NB4 (cell line): ENCODE results near the gene VEPH1.

Source experiments
- CTCF ChIP-seq: IDR thresholded peaks from one replicate; pipeline ENCODE4 v1.5.1; 2012; ENCODE audit warnings: low read depth, low read length
- MAX ChIP-seq: IDR thresholded peaks from 2 replicates; pipeline ENCODE4 v1.6.1; 2011; ENCODE audit warnings: low read depth, low read length
- POLR2A ChIP-seq: IDR thresholded peaks from 2 replicates; pipeline ENCODE4 v1.6.1; 2011; ENCODE audit warnings: mild to moderate bottlenecking; ENCODE audit not compliant: insufficient read length; ENCODE audit errors: extremely low read depth

DNA sequence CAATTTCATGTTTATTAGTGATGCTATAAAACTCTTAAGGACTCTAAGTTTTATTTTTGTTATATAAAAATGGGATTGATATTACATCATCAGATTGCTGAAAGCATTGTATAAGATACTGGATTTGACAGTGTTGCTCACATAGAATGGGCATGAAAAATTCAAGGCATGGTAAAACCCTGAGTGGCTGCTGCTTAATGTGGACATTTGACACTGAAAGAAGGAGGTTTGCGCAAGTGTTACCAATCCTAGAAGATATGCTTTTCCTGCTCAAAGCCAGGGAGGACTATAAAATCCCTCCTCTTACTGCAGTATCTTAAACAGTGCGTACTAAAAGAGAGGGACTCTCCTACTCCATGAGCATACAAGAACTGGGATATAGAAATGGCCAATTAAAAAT, 132.3 kb downstream of the VEPH1 start:
- TF ChIP-seq CTCF: no peak
- TF ChIP-seq POLR2A: no peak
- TF ChIP-seq MAX: no peak
